ENCODE data around the gene NPAS3. TPM values are rescaled to one million over a fixed set of nuclear protein-coding genes. Genes with fewer than 3 reads are reported as not detected.

NPAS3 gene
- total RNA-seq, 4 donors from 2014 or later, result 0.13 to 1.1 (median 0.47) TPM; not detected in 1

- 80 to 84% methylated on average over 8 of the region's 8 CpGs for WGBS, 2 donors
- Histone ChIP-seq H3K4me3 (no peak overlapping the region), H3K27me3 (no peaks in the 10 kb centered on the region), H3K4me1 (no peaks in the 10 kb centered on the region), H3K36me3 (no peaks in the 10 kb centered on the region), H3K9me3 (no peaks in the 10 kb centered on the region), H3K27ac (no peak overlapping the region)
- intact Hi-C loops (cut with DNase I), result no loop called here
- TF ChIP-seq POLR2A (IDR thresholded peaks at IDR 0.05) (no peak), CTCF (IDR thresholded peaks at IDR 0.05) (no peak)
- no peak for DNase-seq
Observed at GRCh38 chr14:33357225-33358010, 418.7 kb downstream of the NPAS3 start.

- no peaks in the 10 kb centered on the region for H3K4me1 ChIP-seq
- 73 to 82% methylated on average over 7 of the region's 7 CpGs for WGBS, 2 donors
- TF ChIP-seq POLR2A (IDR thresholded peaks at IDR 0.05), result no peak
- no peak for TF ChIP-seq CTCF (IDR thresholded peaks at IDR 0.05)
Observed at GRCh38 chr14:33359288-33359881, 420.7 kb downstream of the NPAS3 start.

GRCh38 chr14:33362934-33363333 lies 424.3 kb downstream of the NPAS3 start:
- no peaks in the 10 kb centered on the region for H3K36me3 ChIP-seq
- no peak for DNase-seq

More at GRCh38 chr14:33359288-33359881, 420.7 kb downstream of the NPAS3 start:
- no peaks in the 10 kb centered on the region for H3K27me3 ChIP-seq
- H3K9me3 ChIP-seq, result no peaks in the 10 kb centered on the region
- H3K4me3 ChIP-seq, result no peak overlapping the region
- no peaks in the 10 kb centered on the region for H3K36me3 ChIP-seq
- DNase-seq, result no peak
- H3K27ac ChIP-seq, result no peak overlapping the region
- intact Hi-C loops (cut with DNase I), result no loop called here

DNA sequence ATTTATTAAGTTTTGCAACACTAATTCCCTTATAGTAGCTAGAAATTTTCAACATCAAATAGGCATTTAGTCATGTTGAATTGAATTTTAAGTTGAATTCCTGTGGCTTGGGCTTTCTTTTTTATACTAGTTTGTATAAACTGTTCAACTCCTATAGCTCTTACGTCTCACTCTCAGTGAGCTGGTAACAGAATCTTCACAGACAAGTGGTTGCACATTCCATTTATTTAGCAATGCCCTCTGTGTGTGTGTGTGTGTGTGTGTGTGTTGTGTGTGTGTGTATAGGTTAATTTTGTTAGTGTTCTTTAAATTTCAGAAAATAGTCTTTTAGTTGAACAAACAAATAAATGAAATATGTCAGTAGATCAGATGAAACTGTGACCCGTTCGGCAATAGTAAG lies 425.0 kb downstream of the NPAS3 start:
- 92% methylated on average over 3 of the region's 3 CpGs for WGBS, 2 donors
- Histone ChIP-seq H3K4me1 (no peaks in the 10 kb centered on the region), H3K27me3 (no peaks in the 10 kb centered on the region), H3K36me3 (no peaks in the 10 kb centered on the region), H3K4me3 (no peak overlapping the region), H3K9me3 (no peaks in the 10 kb centered on the region), H3K27ac (no peak overlapping the region)
- intact Hi-C loops (cut with DNase I), result no loop called here
- no peak for TF ChIP-seq CTCF (IDR thresholded peaks at IDR 0.05)
- TF ChIP-seq POLR2A (IDR thresholded peaks at IDR 0.05), result no peak
- DNase-seq, result no peak

More at GRCh38 chr14:33362934-33363333, 424.3 kb downstream of the NPAS3 start:
- no peak for TF ChIP-seq POLR2A (IDR thresholded peaks at IDR 0.05)
- no peak for TF ChIP-seq CTCF (IDR thresholded peaks at IDR 0.05)
- Histone ChIP-seq H3K27me3 (no peaks in the 10 kb centered on the region), H3K4me3 (no peak overlapping the region), H3K27ac (no peak overlapping the region), H3K9me3 (no peaks in the 10 kb centered on the region), H3K4me1 (no peaks in the 10 kb centered on the region)
- intact Hi-C loops (cut with DNase I), result no loop called here
- 72 to 83% methylated on average over 3 to 6 of the region's 6 CpGs for WGBS, 2 donors

GRCh38 chr14:33364466-33364865 lies 425.8 kb downstream of the NPAS3 start:
- H3K36me3 ChIP-seq, result no peaks in the 10 kb centered on the region
- H3K27me3 ChIP-seq, result no peaks in the 10 kb centered on the region
- H3K9me3 ChIP-seq, result no peaks in the 10 kb centered on the region
- DNase-seq, result no peak
- 57 to 61% methylated on average over 4 of the region's 4 CpGs for WGBS, 2 donors
- intact Hi-C loops (cut with DNase I), result no loop called here
- no peak overlapping the region for H3K27ac ChIP-seq
- no peaks in the 10 kb centered on the region for H3K4me1 ChIP-seq
- H3K4me3 ChIP-seq, result no peak overlapping the region
- TF ChIP-seq POLR2A (IDR thresholded peaks at IDR 0.05) (no peak), CTCF (IDR thresholded peaks at IDR 0.05) (no peak)
